Activated CD4-positive, CD25-positive, alpha-beta regulatory T cell (primary cell): ENCODE measurements around the gene CACNA1I.
A peak's percentile ranks its signal among the peaks of the same experiment; 100 is the strongest.

Experiments
- DNase-seq, 4 experiments: peaks; one replicate each; lab custom pipeline; 2025; lab: John Stamatoyannopoulos, UW

Gene CACNA1I

DNA sequence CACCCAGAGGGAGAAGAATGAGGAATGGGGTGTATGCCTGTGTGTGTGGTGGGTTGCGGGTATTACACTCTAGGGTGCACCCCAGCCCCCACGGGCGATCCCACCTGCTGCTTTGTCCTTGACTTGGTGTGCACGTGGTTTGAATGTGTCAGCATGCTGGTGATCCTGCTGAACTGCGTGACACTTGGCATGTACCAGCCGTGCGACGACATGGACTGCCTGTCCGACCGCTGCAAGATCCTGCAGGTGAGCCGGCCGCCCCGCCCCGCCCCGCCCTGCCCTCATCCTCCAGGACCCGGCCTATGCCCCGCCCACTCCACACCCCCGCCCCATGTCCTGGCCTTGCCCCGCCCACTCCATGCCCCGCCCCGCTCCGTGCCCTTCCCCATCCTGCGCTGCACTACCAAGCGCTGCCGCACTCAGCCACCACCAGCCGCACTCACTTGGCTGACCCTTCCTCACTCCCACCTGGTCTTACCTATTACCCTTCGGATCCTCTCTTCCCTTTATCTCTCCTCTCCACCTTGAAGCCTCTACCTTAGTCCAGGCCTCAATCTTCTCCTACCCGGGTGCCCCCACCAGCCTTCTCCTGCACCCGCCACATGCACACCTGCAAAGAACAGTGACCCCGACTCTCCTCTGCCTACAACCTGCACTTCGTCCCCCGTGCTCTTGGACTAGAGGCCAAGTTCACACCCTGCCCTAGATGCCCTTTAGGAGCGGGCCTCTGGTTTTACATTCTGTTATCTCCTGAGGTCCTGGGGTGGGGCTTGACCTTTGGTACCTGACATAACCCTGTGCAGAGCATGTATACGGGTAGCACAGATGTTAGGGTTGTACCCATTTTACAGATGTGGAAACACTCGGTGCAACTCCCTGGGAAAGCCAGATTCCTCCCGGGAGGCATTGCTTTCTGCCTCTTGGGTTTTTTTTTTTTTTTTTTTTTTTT, 27.7 kb downstream of the CACNA1I start:
- peak; percentile 16 to 66 (median 46) for DNase-seq

DNA sequence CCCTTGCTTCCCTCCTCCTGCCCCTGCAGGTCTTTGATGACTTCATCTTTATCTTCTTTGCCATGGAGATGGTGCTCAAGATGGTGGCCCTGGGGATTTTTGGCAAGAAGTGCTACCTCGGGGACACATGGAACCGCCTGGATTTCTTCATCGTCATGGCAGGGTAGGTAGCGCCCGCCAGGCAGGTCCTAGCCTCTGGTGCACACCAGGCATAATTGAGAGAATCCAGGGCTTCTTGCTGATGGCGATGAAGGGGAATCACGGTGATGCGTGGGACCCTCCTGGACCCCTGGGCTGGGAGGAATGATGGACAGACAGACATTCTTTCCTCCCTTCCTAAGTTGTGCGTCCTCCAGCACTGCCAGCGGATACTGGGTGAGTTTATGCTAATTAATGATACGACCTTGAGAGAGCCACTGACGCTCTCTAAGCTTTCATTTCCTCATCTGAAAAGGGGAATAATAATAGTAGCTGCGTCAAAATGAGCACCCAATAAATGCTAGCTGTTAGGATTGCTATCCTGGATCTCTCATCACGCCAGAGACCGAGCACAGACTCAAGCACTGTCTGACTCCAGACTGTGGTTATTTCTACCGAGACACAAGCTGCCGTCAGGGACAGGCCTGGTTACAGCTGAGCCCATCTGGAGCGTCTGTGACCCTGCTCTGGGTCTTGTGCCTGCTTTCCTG, 30.1 kb downstream of the CACNA1I start:
- DNase-seq, result no peak

DNA sequence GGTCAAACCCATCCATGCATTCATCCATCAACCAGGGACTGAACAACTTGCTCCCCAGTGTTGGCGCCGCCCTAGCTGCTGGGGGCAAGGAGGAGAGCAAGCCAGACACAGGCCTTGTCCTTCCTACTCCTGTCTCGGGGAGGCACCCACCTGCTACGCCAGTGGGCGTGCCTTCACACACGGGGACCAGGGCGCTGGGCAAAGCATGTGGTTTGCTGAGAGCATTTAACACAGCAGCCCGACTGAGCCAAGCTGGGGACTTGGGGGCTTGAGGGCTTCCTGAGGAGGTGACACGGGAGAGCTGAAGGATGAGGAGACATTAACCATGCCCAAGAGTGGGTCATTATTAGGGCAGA, 30.6 kb downstream of the CACNA1I start:
- no peak for DNase-seq

DNA sequence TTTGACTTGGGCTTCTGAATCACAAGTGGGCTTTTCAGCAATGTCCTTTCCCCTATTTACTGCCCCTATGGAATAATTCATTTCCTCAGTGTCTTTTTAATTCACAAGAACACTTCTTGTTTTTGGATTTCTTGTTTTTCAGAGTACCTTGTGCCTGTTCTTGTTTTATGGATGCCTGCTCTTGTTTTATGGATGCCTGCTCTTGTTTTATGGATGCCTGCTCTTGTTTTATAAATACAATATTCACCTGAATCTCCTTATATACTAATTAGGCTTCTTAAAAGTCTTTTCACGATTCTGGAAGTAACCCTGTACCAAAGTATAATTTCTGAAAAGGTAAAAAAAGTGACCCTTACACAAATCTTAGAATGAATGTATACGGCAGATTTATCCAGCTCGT, 32.8 kb downstream of the CACNA1I start:
- DNase-seq, result no peak

DNA sequence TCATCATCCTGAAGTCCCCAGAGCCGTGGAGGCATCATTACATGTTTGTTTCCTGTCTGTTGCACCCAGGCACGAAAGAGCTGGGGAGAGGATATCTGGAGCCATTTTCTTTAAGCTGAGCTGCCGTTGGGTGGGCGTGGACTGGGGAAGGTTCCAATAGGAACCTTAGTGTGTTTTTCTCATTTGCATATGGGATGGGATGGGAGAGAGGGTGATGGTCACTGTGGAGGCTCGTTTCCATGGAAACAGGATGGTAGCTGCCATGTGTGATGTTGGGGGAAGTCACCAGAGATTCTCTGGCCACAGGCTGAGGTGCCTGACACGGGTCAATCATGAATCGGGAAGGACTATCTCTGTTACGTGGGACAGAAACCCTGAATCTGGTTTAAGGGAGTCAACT, 39.7 kb downstream of the CACNA1I start:
- no peak for DNase-seq

DNA sequence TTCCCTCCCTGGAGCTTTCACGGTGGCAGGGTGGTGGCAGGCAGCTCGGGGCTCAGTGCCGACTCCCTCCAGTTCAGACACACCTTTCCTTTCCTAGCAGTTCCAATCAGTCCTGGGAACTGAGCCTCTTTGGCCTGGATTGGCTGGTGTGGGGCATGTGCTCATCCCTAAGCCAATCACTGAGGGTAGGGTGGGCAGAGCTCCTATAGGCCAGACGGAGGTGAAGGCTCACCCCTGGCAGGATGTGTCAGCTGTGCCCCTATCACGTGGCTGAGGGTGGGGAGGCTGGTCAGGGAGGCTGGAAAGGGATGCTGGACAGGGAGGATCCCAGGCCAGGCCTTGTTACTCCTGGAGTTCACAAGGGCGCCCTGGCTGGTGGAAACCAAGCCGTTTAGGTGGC, 40.2 kb downstream of the CACNA1I start:
- DNase-seq, result no peak

DNA sequence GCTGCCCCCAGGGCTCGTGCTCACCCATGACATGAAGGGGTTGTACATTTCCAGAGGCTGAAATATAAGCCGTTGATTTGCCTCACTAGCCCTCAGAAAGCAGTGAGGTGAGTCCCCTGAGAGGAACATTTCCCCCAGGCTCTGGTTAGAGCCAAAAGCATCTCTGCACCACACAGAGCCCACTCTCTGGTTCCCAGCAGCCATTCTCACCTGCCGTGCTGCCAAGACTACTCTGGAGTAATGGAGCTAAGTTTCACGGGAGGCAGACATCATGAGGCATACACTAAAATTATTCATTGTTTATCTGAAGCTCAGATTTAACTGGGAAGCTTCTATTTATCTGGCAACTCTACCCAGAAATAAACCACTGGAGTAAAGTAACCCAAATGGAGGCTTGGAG, 40.8 kb downstream of the CACNA1I start:
- DNase-seq, result no peak

DNA sequence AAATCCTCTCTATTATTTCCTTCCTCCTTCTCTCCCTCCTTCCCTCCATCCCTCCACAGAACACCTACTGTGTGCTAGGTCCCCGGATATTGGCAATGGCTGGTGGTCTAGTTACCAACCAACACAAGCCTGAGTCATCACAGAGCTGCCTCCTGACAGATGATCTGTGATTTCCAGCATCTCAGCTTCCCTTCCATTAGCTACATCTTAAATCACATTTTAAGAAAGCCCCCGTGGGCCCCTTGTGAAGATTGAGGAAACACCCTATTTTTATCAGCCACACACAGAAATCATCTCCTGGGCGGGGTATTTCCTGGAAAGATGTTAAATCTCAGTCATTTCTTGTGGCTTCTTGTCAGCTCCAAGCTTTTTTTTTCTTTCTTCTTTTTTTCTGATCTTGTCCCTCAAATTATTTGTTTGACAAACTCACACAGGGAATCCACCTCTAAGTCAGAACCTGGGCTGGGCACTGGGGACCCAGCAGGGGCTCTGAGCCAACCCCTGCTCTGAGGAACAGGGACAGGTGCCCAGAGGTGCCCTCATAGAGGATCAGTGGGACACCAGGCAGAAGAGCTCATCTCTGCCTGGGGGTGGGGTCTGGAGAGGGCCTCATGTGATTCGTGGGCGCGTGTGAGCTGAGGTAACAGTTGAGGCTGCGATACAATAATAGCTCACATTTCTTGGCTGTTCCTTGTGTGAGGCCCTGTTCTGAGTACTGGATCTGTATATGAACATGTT, 42.4 kb downstream of the CACNA1I start:
- DNase-seq, result no peak

DNA sequence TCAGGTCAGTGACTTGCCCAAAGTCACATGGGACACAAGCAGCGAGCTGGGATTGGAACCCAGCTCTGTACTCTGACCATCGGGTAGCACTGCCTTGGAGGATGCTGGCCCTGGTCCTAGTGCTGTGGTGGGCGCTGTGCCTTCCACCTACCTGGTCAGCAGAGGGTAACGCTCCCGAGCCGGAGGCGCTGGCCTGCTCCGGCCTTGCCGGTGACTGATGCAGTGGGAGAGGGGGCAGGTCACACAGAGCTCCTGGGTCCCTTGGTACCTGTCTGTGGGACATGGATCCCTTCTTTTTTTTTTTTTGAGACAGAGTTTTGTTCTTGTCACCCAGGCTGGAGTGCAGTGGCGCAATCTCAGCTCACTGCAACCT, 43.0 kb downstream of the CACNA1I start:
- DNase-seq, result no peak

DNA sequence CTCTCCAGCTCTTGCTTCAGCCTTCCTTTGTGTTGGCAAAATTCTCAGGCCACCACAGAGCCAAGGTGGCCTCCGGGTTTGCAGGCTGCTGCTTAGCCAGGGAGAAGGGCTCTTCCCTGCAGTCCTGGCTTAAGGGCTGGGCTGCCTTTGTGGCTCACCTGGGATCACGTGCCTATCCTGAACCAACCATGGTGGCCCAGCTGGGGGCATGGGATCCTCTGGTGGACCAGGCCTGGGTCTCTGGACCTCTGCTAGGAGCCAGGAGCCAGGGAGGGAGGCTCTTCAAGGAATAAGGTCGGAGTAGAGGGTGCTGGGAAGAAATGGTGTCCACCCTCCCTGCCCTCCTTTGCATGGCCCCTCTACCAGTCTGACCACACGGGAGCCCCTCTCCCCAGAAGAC, 43.9 kb downstream of the CACNA1I start:
- DNase-seq, result no peak

DNA sequence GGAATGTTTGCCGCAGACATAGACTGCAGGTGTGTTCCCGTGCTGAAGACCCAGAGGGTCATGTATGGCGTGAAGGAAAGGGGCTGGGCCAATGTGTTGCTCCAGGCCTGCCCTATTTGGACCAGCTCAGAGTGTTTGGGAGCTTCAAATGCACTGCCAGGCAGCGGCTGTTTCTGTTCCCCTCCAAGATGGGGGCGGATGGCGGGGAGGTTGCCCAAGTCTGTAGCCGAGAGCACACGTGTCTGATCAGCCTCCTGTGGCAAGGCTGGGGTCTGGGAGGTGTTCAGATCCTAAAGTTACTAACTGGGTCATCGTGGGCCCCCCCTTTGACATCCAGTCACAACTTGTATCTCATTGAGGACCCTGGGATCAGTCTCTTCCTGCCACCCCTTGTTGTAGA, 45.5 kb downstream of the CACNA1I start:
- no peak for DNase-seq

DNA sequence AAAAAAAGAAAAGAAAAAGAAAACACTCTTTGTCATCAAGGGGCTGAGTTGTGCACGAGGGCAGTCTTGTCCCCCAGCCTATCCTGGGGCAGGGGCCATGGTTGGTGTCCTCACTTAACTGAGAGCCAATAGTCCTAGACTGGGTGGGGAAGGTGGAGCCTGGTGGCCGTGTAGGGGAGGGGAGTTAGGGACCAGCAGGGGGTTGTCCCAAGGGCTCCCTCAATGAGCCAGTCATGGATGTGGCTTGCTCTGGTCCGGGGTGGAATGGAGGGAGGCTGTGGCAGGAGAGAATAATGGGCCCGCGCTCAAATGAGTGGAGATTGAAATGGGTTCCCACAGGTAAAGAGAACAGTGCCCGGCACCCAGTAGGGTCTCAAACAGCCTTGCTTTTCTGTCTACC, 46.2 kb downstream of the CACNA1I start:
- no peak for DNase-seq

DNA sequence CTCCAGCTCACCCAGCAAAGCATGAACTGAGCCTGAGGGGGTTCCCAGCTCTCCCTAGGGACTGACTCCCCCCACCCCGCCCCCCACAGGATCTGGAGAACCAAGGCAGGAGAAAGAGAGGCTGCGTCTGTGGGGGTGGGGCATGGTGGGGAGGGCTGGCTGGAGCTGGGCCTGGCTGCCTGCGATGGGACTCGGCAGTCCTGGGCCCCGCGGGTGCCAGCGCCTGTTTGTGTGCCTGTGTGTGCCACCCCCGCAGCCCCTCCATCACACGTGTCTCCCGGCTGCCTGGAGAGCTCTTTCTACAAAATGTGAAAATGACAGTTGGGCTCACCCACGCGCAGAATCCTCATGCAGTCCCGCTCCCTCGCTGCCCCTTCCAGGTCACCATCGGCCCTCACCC, 46.8 kb downstream of the CACNA1I start:
- DNase-seq, result no peak

DNA sequence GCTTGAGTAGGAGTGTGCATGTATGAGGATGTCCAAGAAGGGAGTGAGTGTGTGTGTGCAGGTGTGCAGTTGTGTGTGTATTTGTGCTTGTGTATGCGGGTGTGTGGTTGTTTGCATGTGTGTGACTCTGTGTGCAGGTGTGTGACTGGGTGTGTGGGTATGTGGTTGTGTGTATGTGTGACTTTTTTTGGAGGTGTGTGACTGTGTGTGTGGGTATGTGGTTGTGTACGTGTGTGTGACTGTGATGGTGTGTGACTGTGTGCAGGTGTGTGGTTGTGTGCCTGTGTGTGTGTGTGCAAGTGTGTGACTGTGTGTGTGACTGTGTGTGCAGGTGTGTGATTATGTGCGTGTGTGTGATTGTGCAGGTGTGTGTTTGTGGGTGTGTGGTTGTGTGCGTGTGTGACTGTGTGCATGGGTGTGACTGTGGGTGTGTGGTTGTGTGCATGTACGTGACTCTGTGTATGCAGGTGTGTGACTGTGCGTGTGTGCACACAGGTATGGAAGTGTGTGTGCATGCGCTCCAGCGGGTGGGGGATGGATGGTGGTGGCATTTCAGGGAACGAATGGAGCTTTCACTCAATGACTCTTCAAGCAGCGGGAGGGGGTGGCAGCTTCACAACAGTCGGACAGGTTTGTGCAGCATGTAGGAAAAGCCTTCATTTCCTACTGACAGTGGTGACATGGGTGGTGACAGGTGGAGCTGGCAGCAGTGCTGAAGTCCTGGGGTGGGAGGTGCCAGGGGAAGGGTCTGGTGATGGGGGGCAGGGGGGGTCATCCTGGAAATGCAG, 47.6 kb downstream of the CACNA1I start:
- DNase-seq, result no peak

DNA sequence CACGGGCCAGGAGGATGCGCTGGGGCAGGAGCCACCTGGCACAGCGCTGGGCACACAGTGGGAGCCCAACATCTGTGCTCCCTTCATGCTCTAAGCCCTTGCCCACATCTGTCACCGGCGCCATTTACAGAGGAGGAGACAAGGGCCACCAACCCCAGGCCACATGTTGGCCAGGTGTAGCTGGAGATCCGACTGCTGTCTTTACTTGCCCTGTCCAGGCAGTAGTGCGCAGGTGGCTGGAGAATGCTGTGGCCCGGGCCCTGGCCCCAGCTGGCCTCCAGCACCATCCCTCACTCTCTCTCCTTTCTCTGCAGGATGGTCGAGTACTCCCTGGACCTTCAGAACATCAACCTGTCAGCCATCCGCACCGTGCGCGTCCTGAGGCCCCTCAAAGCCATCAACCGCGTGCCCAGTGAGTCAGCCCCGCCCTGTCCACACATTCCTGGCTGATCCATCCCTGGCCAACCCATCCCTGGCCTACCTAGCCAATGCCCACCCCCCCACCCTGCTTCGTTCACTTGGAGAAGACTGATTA, 48.5 kb downstream of the CACNA1I start:
- no peak for DNase-seq

DNA sequence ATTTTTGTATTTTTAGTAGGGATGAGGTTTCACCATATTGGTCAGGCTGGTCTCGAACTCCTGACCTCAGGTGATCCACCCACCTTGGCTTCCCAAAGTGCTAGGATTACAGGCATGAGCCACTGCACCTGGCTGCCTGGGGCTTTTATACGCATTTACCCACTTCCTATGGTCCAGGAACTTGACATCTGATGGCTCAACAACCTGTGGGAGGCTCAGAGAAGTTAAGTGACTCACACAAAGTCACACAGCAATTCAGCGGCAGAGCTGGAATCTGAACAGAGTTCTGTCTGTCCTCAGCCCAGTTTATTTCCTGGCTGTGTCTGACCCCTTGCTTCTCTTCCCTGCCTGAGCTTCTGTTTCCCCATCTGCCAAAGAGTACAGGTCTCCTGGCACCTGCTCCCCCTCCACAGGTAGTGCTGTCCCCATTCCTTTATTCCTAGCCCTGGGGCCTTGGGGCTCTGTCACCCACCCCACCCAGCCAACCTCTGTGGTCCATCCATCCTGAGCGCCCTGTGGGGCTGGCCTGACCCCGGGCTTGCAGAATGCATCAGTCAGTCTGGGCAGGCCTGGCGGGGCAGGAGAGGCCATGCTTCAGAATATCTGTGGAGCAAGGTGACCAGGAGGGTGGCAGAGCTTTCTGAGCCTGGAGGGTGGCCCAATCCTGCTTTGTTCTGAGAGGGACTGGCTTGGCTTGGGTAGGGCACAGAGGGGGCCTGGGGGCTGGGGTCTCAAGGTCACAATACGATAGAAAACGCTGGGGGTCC, 50.6 kb downstream of the CACNA1I start:
- DNase-seq, result no peak

DNA sequence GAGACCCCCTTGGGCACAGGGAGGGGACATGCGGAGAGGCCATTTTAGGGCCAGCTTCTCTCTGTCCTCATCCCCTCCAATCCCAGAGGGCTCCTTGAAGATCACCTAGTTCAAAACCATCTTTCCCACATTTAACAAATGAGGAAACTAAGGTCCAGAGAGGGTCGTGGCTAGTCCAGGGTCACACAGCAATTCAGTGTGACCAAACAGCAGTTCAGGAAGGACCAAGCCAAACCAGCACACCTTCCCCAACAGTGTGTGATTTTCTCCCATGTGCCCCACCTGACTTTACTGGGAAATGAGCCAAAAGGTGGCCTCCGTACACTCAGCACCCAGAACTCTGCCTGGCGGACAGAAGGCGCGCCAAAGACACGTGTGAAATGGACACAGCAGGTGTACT, 51.3 kb downstream of the CACNA1I start:
- no peak for DNase-seq

DNA sequence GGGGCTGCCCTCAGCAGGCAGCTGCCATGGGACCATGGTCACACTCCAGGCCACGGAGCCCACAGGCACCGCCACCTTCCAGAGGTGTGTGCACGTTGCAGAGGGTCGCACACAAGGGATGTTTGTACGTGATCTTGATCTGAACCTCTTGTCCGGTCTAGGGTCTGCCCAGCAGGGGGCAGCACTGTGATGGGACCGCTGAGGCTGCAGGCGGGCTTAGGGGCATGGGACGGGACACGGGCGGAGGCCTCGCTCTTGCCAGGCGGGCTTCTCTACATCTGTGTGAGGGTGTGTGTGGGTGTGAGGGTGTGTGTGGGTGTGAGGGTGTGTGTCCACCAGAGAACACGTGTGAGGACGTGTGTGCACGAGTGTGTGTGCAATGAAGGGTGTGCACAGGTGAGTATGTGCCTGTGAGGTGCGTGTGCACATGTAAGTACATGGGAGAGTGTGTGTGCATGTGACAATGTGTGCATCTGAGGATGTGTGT, 52.4 kb downstream of the CACNA1I start:
- peak; percentile 35 to 57 (median 48) for DNase-seq

DNA sequence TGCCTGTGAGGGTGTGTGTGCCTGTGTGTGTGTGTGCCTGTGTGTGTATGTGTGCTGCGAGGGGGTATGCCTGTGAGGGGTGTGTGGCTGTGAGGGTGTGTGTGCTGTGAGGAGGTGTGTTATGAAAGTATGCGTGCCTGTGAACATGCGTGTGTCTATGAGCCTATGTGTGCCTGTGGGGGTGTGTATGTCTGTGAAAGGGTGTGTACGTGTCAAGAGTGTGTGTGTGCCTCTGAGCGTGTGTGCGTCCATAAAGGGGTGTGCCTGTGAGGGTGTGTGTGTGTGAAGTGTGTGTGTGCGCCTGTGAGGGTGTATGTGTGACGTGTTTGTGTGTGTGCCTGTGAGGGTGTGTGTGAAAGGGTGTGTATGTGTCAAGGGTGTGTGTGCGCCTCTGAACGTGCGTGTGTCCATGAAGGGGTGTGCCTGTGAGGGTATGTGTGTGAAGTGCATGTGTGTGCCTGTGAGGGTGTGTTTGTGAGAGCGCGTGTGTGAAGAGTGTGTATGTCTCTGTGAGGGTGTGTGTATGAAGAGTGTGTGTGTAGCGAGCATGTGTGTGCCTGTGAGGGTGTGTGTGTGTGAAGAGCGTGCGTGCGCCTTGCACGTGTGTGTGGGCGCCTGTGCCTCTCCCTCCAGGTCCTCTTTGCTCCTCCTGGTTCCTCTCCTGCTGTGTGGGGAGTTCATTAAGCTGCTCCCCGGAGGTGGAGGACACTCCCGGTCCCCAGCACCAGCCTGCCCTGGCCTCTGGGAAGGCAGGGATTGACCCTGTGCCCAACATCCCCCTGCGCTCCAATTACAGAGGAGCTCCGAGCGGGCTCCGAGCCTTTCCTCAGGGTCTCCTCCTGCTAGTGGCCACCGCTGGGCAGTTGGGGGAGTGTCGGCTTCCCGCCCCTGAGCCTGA, 53.3 kb downstream of the CACNA1I start:
- no peak for DNase-seq

DNA sequence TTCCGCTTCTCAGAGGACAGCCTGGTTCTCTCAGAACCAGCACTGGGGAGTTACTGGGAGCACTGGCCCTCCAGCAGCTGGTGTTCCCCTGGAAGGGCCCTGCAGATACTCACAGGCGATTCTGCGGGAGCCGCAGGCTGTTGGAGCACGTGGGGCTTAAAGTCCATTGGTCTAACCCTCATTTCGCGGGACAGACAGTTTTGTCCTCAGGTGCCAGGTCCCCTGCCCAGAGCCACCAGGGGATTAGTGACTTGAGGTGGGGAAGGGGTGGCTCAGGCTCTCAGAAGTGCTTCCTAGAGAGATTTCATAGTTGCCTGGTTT, 53.9 kb downstream of the CACNA1I start:
- DNase-seq, result no peak
